Measurements from ENCODE around the gene SORCS2. TPM values are rescaled to one million over a fixed set of nuclear protein-coding genes. Genes with fewer than 3 reads are reported as not detected.

Gene SORCS2
- total RNA-seq, 1 donor from 2014 or later: not detected

DNA sequence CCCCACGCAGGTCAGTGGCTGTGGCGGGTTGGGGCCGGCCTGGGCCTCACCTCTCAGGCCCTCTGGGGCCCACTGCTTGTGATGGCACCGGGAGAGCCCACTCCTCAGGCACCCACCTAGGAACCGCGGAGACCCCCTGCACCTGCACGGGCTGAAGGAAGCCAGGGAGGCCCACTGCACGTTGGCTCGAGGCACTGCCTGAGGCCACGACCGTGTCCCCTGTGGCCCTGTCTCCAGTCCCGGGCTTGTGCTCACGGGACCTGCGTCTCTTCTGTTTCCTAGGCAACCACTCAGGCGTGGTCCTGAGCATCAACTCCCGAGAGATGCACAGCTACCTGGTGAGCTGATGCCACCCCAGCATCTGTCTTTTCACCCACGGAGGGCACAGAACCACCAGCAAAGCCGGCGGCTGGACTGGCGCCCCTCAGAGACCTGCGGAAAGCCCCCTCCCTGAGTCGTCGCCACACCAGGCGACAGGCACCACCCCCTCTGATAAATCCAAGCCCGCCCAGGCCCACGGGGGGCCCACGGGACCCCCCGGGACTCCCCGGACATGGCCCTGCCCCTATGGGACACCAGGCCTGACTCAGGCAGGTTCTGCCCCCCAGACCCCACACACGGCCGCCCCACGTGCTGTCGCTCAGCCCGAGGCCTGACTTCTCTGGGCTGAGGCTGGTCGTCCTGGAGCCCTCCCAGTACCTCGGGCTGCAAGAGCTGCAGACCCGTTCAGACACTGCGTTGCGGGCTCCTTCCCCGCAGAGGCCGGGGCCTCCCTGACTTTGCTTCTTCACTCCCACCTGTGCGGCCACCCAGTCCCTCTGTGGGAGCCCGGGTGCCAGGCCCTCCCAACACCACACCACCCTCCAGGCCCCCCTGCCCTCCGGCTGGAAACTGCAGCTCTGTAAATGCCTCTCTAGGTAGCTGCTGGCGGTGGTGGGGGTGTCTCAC is 547.9 kb downstream of the SORCS2 start:
- DNase-seq: no peak
- intact Hi-C loops (cut with micrococcal nuclease): no loop called here
- H3K9me3 Mint-ChIP-seq: no peaks in the 10 kb centered on the region
- H3K27me3 Mint-ChIP-seq: no peaks in the 10 kb centered on the region
- H3K36me3 Mint-ChIP-seq (ENCODE audit: low read depth): no peaks in the 10 kb centered on the region
- ATAC-seq (ENCODE audit: low read depth): no peak
- TF ChIP-seq, protein P1, sequence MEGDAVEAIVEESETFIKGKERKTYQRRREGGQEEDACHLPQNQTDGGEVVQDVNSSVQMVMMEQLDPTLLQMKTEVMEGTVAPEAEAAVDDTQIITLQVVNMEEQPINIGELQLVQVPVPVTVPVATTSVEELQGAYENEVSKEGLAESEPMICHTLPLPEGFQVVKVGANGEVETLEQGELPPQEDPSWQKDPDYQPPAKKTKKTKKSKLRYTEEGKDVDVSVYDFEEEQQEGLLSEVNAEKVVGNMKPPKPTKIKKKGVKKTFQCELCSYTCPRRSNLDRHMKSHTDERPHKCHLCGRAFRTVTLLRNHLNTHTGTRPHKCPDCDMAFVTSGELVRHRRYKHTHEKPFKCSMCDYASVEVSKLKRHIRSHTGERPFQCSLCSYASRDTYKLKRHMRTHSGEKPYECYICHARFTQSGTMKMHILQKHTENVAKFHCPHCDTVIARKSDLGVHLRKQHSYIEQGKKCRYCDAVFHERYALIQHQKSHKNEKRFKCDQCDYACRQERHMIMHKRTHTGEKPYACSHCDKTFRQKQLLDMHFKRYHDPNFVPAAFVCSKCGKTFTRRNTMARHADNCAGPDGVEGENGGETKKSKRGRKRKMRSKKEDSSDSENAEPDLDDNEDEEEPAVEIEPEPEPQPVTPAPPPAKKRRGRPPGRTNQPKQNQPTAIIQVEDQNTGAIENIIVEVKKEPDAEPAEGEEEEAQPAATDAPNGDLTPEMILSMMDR (IDR thresholded peaks at IDR 0.05): no peak
- POLR2A ChIA-PET: no interaction called here
- H3K4me1 Mint-ChIP-seq: no peaks in the 10 kb centered on the region
- CTCF ChIA-PET: no interaction called here
- no peak overlapping the region for H3K27ac Mint-ChIP-seq
- no peak overlapping the region for H3K4me3 Mint-ChIP-seq

DNA sequence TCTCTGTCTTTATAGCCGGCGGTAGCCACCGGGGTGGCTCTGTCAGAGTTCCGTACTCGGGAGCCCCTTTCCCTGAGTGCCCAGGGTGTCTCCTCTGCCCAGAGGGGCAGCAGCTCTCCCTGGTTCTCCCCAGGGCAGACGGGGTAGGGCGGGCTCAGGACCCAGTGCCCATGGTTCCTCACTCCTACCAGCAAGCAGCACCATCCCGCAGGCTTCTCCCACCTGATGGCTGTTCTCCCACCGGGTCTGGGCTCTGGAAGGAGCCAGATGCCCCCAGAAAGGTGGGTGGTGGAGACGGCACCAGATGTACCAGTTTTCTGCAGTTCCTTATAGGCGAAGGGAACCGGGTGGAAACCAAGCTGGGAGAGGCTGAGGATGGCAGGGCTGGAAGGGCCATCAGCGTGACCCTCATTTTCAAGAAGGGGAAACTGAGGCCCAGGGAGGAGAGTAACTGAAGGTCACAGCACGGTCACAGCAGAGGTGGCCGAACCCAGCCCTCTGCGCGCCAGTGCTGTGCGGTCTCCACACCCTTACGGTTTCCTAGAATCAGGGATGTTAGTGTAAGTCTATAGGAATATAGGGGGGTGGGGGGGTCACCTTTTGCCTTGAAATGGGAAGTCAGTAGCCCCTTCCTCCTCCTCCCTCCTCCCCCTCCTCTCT is 548.7 kb downstream of the SORCS2 start:
- TF ChIP-seq, protein P1 (IDR thresholded peaks at IDR 0.05): no peak
- H3K9me3 Mint-ChIP-seq: no peaks in the 10 kb centered on the region
- H3K27me3 Mint-ChIP-seq: no peaks in the 10 kb centered on the region
- H3K36me3 Mint-ChIP-seq (ENCODE audit: low read depth): no peaks in the 10 kb centered on the region
- no peak for DNase-seq
- ChIA-PET POLR2A (no interaction called here), CTCF (no interaction called here)
- intact Hi-C loops (cut with micrococcal nuclease): no loop called here
- no peak overlapping the region for H3K4me3 Mint-ChIP-seq
- ATAC-seq (ENCODE audit: low read depth): no peak
- no peaks in the 10 kb centered on the region for H3K4me1 Mint-ChIP-seq
- no peak overlapping the region for H3K27ac Mint-ChIP-seq

DNA sequence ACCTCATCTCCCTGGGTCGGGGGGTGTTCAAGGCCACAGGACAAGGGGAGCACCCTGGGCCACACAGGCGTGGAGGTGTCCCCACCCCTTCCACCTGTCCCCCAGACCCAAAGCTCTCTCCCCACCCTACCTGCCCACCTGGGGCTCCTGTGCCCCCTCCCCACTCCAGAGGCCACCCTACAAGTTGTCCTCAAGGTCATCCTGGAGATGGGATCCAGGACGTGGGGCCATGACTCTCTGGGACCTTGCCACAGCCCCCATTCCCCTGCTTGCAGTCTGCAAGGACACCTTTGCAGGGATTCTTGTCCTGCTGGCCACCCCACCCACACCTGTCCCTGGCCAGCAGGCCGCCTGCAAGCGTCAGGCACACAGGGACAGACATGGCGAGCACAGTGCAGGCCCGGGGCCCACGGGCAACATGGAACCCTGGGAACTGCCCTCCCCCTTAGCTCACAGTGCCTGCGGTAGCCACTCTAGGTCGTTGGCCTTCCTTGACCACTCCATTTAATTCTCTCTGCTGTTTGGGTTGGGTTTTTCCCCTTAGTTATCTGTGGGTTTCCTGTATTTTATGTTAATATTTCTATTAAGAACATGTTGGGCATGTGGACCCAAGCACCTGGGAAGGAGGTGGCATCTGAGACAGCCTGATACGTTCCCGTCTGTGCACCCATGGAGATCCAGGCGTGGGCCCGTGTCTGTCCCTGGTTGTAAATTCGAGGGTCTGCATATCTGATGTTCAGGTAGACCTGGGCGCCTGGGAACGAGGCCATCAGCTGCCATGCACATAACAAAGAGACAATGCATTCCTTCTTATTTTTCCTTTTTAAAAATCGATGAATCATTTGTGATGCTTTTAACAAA is 549.8 kb downstream of the SORCS2 start:
- no peak overlapping the region for H3K27ac Mint-ChIP-seq

DNA sequence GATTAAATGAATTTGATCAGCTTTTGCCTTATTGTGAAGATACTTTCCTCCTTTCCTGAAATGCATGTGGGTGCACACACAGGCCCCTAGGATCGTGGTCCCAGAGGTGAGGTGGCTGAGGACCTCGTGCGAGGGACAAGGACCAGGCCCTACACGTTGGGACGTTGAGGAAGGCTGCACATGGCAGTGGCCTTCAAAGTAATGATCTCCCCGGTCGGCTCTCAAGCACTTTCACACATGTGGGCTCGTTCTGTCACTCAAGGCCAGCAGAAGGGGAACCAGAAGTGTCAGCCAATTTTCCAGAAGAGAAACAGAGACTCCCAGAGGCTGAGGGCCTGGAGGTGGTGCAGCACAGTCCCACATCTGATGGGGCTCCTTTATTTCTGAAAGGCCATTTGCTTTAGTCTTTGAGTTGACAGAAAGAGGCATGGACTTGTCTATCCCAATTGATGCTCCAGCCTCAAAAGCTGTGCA is 550.5 kb downstream of the SORCS2 start:
- ATAC-seq (ENCODE audit: low read depth): no peak
- H3K4me3 Mint-ChIP-seq: no peak overlapping the region
- CTCF ChIA-PET: no interaction called here
- H3K4me1 Mint-ChIP-seq: no peaks in the 10 kb centered on the region
- H3K27ac Mint-ChIP-seq: no peak overlapping the region
- H3K9me3 Mint-ChIP-seq: no peaks in the 10 kb centered on the region
- TF ChIP-seq, protein P1 (IDR thresholded peaks at IDR 0.05): no peak
- POLR2A ChIA-PET: no interaction called here
- intact Hi-C loops (cut with micrococcal nuclease): no loop called here
- H3K36me3 Mint-ChIP-seq (ENCODE audit: low read depth): no peaks in the 10 kb centered on the region
- H3K27me3 Mint-ChIP-seq: no peaks in the 10 kb centered on the region
- DNase-seq: no peak

More for the DNA sequence above, 549.8 kb downstream of the SORCS2 start:
- no peaks in the 10 kb centered on the region for H3K9me3 Mint-ChIP-seq
- intact Hi-C loops (cut with micrococcal nuclease): no loop called here
- DNase-seq (no peak), ATAC-seq (ENCODE audit: low read depth) (no peak)
- no peaks in the 10 kb centered on the region for H3K27me3 Mint-ChIP-seq
- H3K4me3 Mint-ChIP-seq: no peak overlapping the region
- no peaks in the 10 kb centered on the region for H3K4me1 Mint-ChIP-seq
- ChIA-PET CTCF (no interaction called here), POLR2A (no interaction called here)
- TF ChIP-seq, protein P1 (IDR thresholded peaks at IDR 0.05): no peak
- no peaks in the 10 kb centered on the region for H3K36me3 Mint-ChIP-seq (ENCODE audit: low read depth)

All from activated B cell treated with CpG ODN at 0.5 μM for 24 hours (primary cell).